Psoas muscle (tissue), 8 donors: ENCODE data around the gene SERTAD3. TPM values are rescaled to one million over a fixed set of nuclear protein-coding genes. Genes with fewer than 3 reads are reported as not detected.
"Not testable (repeated sequence)": the region's sequence is repeated elsewhere in the genome, so short reads cannot be mapped to it uniquely, and the experiment has no call there.

Experiments
- ATAC-seq, 4 donors: fragments of 200-7000 bp; cut with Tn5 transposase; one replicate each; pipeline ENCODE4 v1.9.1; 2020; ENCODE audit warnings: moderate library complexity in 3 of 4, mild to moderate bottlenecking in 2 of 4
- DNase-seq, 2 donors: peaks; one replicate each; pipeline ENCODE4 v3.0.0-alpha.2; 2020
- H3K27ac ChIP-seq: fragments of 200-600 bp; one replicate; pipeline ENCODE4 v1.8.0; 2022
- H3K27me3 ChIP-seq, 3 donors: fragments of 200-600 bp in 1 of 3; one replicate each; pipeline versions ENCODE4 v1.6.1 to v1.8.0; 2013 to 2022; ENCODE audit warnings: low read length in 2 of 3, mild to moderate bottlenecking in 2 of 3, moderate library complexity in 1 of 3; ENCODE audit not compliant: insufficient read depth in 3 of 3
- H3K36me3 ChIP-seq, 2 donors: fragments of 200-600 bp in 1 of 2; one replicate each; pipeline versions ENCODE4 v1.6.1 to v1.8.0; 2013 to 2022; ENCODE audit warnings: low read depth in 1 of 2, mild to moderate bottlenecking in 1 of 2, moderate library complexity in 1 of 2; ENCODE audit not compliant: insufficient read depth in 1 of 2
- H3K4me1 ChIP-seq: fragments of 200-600 bp; one replicate; pipeline ENCODE4 v1.8.0; 2022
- H3K4me3 ChIP-seq: fragments of 200-600 bp; one replicate; pipeline ENCODE4 v1.8.0; 2022; ENCODE audit warnings: mild to moderate bottlenecking
- H3K9me3 ChIP-seq: fragments of 200-600 bp; one replicate; pipeline ENCODE4 v1.8.0; 2022
- CTCF ChIP-seq: fragments of 200-600 bp; IDR thresholded peaks from one replicate; pipeline ENCODE4 v1.8.0; 2022; ENCODE audit warnings: antibody characterized with exemption
- WGBS, 3 donors: extraction: QIAGEN DNeasy Blood & Tissue Kit; methylation state at CpG; one replicate each; pipeline versions ENCODE4 v1.1.6 to v1.1.7; 2013; 5-methylcytosine and 5-hydroxymethylcytosine counted together
- intact Hi-C, 2 donors: fragments of 100-400 bp; cut with DNase I; formaldehyde crosslinking; loops; one replicate each; pipeline versions ENCODE4 v1.11.0 to v1.14.2; 2022
- polyA plus RNA-seq, 3 donors: library from polyadenylated mRNA; stranded (reverse); fragments of 200-250 nt; gene quantifications; one replicate each; pipeline ENCODE4 v1.2.3, GENCODE V29; 2013
- total RNA-seq, 4 donors: library from RNA; stranded (reverse); fragmentation: NEBNext Ultra II Directional in 2 of 4; extraction: Animal tissue kit (Norgen Biotek cat#: 25700) in 2 of 4; gene quantifications; one replicate each; pipeline versions ENCODE4 v1.2.1 to v1.2.4, GENCODE V29; 2021 to 2023
- donor health status: healthy with polysubstance abuse.
- donor health status: DM: no; HTN: no; CAD: no; lungs with moderate emphysema.
- donor health status: Bipolar disorder and iron deficiency.
- donor health status: healthy.
- donor health status: DM: yes; HTN: yes; CAD: no.
- donor health status: DM: no; HTN: no; CAD: no.
- donor health status: DM: no; HTN: no; CAD: no.
- donor health status: DM: yes; HTN: yes; CAD: no.

SERTAD3 gene
- total and polyA plus RNA-seq, 7 donors = 12.7 to 30.0 (median 23.2) TPM

DNA sequence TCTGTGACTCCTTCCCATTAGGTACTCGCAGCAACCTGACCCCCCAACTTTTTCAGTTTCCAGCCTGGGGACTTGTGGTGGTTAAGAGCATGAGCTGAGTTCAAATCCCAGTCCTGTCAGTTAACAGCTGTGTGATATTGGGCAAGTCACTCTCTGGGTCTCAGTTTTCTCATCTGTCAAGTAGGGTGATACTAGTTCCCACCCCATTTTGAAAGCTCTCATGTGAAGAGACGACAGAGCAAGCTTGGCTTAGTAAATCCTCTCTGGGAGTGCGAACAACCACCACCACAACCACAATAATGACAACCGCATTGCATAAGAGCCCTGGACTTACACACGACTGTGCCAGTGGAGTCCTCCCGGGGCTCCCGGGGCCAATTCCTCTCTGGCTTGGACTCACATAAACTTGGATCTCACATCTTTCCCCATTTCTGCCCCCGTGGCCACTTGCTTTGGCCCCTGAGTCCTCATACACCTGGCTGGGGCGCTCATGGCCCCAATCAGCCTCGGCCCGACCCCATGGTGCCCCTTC lies 21.0 kb upstream of the SERTAD3 start:
- no peak for TF ChIP-seq CTCF
- Histone ChIP-seq H3K4me1 (peaks cover 12% of the 10 kb centered on the region), H3K27me3 (no peaks in the 10 kb centered on the region), H3K27ac (peak overlapping the region; percentile 94), H3K4me3 (peak overlapping the region; percentile 85), H3K36me3 (no peaks in the 10 kb centered on the region), H3K9me3 (no peaks in the 10 kb centered on the region)
- WGBS, 3 donors = 10 to 16% (median 14%) methylated on average over 11 of the region's 11 CpGs
- DNase-seq (no peak), ATAC-seq (peak; percentile 32 to 37 (median 34))
- intact Hi-C loops = loop anchor here in 1 of 2 donors (2.0 to 5.0 kb wide), 2 partner anchors 44 to 132 kb away; no protein-coding TSS in a partner anchor

- intact Hi-C loops = loop anchor here in 1 of 2 donors (2.0 to 5.0 kb wide), 2 partner anchors 44 to 133 kb away; no protein-coding TSS in a partner anchor
- ATAC-seq = peak in 3 of 4 donors; percentile 12 to 34 (median 26)
- Histone ChIP-seq H3K27ac (peak overlapping the region; percentile 94), H3K36me3 (no peaks in the 10 kb centered on the region), H3K4me1 (peaks cover 12% of the 10 kb centered on the region), H3K4me3 (peak overlapping the region; percentile 85), H3K9me3 (no peaks in the 10 kb centered on the region), H3K27me3 (no peaks in the 10 kb centered on the region)
- TF ChIP-seq CTCF = peak; percentile 87
- peak; percentile 84 to 85 for DNase-seq
- 31 to 44% (median 36%) methylated on average over 11 of the region's 11 CpGs for WGBS, 3 donors
Measured at GRCh38 chr19:40464059-40465024, 20.2 kb upstream of the SERTAD3 start.

DNA sequence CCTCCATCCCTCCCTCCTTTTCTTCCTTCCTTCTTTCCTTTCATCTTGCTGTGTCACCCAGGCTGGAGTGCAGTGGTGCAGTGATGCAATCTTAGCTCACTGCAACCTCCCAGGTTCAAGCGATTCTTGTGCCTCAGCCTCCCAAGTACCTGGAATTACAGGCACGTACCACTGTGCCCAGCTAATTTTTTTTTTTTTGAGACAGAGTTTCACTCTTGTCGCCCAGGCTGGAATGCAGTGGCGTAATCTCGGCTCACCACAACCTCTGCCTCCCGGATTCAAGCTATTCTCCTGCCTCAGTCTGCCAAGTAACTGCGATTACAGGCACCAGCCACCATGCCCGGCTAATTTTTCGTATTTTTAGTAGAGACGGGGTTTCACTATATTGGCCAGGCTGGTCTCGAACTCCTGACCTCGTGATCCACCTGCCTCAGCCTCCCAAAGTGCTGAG lies 19.5 kb upstream of the SERTAD3 start:
- 42 to 68% (median 57%) methylated on average over 11 to 12 of the region's 12 CpGs for WGBS, 3 donors
- H3K27me3 ChIP-seq, H3K36me3 ChIP-seq, DNase-seq, ATAC-seq, H3K9me3 ChIP-seq: not testable (repeated sequence)
- peak overlapping the region; percentile 94 for H3K27ac ChIP-seq
- intact Hi-C loops = loop anchor here in 1 of 2 donors (2.0 kb wide), 1 partner anchor 43 kb away; no protein-coding TSS in a partner anchor
- peak overlapping the region; percentile 85 for H3K4me3 ChIP-seq
- H3K4me1 ChIP-seq = peaks cover 12% of the 10 kb centered on the region

- DNase-seq (peak; percentile 32 to 64), ATAC-seq (no peak)
- peaks cover 12% of the 10 kb centered on the region for H3K4me1 ChIP-seq
- no peak overlapping the region for H3K4me3 ChIP-seq
- H3K27me3 ChIP-seq = no peaks in the 10 kb centered on the region
- no peaks in the 10 kb centered on the region for H3K9me3 ChIP-seq
- no peak for TF ChIP-seq CTCF
- intact Hi-C loops = no loop called here
- H3K36me3 ChIP-seq = peaks cover 0 to 16% of the 10 kb centered on the region in 2 donors
- 74 to 80% (median 75%) methylated on average over 7 of the region's 7 CpGs for WGBS, 3 donors
- peak overlapping the region; percentile 34 for H3K27ac ChIP-seq
Measured at GRCh38 chr19:40461669-40462221, 17.6 kb upstream of the SERTAD3 start.

DNA sequence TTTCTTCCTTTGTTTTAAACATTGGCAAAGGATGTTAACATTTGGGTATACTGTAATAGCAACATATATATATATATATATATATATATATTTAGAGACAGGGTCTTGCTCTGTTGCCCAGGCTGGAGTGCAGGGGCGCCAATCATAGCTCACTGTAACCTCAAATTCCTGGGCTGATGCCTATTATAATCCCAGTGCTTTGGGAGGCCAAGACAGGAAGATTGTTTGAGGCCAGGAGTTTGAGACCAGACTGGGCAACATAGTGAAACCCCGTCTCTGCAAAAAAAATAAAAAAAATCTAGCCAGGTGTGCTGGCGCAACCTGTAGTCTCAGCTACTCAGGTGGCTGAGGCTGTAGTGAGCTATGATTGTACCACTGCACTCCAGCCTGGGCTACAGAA lies 16.1 kb upstream of the SERTAD3 start:
- intact Hi-C loops = no loop called here
- no peak overlapping the region for H3K27ac ChIP-seq
- TF ChIP-seq CTCF = no peak
- H3K9me3 ChIP-seq = no peaks in the 10 kb centered on the region
- DNase-seq = no peak
- ATAC-seq = no peak
- H3K36me3 ChIP-seq = peaks cover 2 to 32% of the 10 kb centered on the region in 2 donors
- 87 to 94% (median 88%) methylated on average over 3 of the region's 3 CpGs for WGBS, 3 donors
- no peaks in the 10 kb centered on the region for H3K27me3 ChIP-seq
- H3K4me1 ChIP-seq = peaks cover 12% of the 10 kb centered on the region
- no peak overlapping the region for H3K4me3 ChIP-seq
